GM12875 (cell line): ENCODE measurements around the gene PDCL3.

Source experiments
- H3K4me3 ChIP-seq: one replicate; pipeline ENCODE4 v1.5.1; 2011; ENCODE audit warnings: low read depth, low read length, control low read depth
- TF ChIP-seq, protein P1 (sequence below): IDR thresholded peaks from 2 replicates; pipeline ENCODE4 v1.5.1; 2011; ENCODE audit warnings: low read depth, mild to moderate bottlenecking, control low read depth, inconsistent platforms, low read length, moderate library complexity, borderline replicate concordance; ENCODE audit not compliant: insufficient read depth

PDCL3 gene

DNA sequence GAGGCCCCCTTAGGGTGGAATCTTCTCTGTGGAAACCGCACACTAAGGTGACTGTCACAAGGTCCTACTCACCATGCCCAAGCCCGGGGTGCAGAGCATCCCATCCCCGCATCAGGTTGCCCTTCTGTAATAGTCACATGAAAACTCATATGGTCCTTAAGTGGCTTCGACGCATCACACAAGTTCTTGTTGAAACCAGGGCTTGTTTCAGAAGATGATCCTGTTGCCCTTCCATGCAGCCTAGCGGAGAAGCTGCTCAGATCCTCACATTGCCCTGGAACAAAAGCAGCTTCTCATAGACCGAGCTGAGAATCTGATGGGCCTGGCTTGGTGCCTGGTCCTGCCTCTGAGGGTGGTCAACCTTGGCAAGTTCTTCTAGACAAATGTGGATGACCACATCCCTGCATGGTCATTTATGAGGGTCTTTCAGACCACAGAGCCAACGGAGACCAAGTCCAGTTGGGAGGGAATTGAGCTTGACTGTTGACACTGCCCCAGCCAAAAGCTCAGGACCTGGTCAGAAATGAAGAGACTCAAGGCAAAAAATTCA, 54.1 kb downstream of the PDCL3 start:
- H3K4me3 ChIP-seq: no peak overlapping the region
- TF ChIP-seq, protein P1, sequence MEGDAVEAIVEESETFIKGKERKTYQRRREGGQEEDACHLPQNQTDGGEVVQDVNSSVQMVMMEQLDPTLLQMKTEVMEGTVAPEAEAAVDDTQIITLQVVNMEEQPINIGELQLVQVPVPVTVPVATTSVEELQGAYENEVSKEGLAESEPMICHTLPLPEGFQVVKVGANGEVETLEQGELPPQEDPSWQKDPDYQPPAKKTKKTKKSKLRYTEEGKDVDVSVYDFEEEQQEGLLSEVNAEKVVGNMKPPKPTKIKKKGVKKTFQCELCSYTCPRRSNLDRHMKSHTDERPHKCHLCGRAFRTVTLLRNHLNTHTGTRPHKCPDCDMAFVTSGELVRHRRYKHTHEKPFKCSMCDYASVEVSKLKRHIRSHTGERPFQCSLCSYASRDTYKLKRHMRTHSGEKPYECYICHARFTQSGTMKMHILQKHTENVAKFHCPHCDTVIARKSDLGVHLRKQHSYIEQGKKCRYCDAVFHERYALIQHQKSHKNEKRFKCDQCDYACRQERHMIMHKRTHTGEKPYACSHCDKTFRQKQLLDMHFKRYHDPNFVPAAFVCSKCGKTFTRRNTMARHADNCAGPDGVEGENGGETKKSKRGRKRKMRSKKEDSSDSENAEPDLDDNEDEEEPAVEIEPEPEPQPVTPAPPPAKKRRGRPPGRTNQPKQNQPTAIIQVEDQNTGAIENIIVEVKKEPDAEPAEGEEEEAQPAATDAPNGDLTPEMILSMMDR: no peak

DNA sequence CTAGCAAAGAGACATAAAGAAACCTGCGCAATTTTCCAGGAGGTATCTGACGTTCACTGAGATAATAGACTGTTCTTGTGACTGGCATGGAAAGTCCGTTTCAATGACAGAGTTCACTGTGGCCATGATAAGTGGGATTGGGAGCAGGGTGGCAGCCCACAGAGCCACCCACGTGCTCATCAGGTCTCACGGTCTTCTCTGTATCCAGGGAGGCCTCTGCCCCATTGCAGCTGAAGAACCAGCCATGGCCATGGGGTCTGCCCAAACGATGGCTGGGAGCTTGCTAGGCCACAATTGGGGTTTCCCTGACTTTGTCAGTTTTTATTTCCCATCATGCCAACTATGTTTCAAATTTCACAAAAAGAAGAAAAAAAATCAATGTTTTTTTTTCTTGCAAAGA, 57.2 kb downstream of the PDCL3 start:
- TF ChIP-seq, protein P1: no peak
- H3K4me3 ChIP-seq: no peak overlapping the region

DNA sequence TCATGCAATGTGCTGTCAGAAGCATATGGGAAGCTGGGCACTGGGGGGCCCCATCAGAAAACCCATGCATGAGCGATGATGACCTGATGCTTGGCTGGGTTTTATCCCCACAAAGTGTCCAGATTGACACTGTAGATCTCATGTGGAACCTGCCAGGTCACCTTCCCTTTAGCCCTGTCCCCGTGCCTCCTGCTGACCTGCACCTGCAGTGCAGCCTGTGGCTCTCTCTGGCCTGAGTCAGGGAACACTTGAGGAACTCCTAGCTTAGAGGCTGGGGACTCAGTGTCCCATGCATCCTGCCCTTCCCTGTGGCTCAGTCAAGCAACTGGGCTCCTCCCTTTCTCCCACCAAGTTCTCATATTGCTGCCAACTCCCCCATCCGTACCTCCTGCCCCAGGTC, 57.7 kb downstream of the PDCL3 start:
- TF ChIP-seq, protein P1: no peak
- H3K4me3 ChIP-seq: no peak overlapping the region

DNA sequence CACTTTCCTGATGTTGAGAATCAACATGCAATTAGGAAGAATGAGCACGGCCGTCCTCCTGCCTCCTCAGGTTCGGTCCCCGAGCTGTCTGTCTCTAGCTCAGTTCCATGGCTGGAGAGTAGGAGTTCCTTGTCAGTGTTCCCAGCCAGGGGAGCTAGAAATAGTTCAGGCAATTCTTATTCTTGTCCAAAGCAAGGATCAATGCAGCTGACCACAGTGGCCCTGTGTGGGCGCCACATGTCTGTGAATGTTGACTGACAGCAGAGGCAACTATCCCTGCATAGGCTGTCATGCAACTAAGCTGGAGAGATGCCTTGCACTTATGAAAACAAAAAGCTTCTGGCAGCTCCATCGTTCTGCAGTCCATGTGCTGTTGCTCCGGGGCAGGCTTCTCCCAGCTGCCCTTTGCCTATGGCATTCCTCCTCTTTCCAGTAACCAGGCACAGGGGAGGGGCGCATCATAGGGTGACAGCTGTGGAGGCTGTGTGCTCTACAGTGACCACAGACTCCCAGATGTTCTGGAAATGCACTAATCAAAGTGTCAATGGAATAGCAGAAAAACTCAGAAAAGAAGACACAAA, 58.7 kb downstream of the PDCL3 start:
- no peak overlapping the region for H3K4me3 ChIP-seq
- TF ChIP-seq, protein P1: no peak

DNA sequence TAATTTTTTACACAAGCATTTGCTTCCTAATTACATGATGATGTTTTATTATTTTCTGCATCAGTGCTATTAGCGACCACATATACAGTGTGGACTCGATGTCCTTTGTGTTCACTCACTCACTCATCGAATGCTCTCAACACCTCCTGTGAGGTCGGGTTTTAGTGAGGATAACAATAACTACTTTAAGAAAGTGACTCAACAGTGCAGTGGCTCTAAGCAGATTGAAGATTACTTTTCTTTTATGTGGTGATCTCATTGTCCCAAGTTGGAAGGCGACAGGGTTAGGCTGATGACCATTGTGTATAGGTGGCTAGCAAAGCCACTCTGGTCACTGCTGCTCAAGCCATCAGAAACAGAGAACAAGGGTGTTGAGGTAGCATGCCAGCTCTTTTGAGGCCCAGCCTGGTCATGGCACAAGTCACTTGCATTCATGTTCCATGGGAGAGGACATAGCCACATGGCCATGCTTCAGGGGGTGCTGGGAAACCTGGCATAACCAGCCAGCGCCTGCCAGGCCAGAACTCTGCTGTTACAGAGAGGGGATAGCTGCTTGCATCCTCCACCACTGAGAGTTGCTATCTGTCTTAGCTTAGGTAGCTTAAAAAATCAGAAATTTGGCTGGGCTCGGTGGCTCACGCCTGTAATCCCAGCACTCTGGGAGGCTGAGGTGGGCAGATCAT, 60.4 kb downstream of the PDCL3 start:
- TF ChIP-seq, protein P1: no peak
- no peak overlapping the region for H3K4me3 ChIP-seq

DNA sequence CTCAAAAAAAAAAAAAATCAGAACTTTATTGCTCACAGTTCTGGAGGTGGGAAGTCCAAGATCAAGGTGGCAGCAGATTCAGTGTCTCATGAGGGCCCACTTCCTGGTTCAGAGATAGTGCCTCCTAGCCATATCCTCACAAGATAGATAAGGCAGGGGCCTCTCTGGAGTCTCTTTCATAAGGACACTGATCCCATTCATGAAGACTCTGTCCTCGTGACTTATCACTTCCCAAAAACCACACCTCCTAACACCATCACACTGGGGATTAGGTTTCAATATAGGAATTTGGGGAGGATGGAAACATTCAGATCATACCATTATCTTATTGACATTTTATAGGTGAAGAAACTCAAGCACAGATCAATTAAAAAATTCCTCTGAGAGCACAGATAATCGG, 61.1 kb downstream of the PDCL3 start:
- TF ChIP-seq, protein P1: no peak
- H3K4me3 ChIP-seq: no peak overlapping the region

DNA sequence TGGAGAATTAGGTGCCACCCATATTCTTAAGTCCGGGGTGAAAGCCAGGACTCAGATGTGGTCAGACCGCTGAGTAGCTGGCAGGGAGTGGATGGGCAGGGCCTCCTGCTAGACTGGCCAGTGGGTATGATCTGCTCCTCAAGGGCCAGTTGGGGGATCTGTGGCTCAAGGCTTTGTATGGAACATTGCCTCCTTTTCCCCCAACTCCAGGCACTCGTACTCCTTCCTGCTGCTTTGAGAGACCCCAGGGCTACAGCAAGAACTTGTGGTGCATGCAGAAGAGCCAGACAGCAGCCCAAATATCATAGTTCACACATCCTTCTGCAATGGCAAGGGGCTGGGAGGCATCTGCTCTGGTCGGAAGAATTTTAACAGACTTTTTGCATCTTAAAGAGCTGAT, 61.7 kb downstream of the PDCL3 start:
- TF ChIP-seq, protein P1: no peak
- no peak overlapping the region for H3K4me3 ChIP-seq
